Body of pancreas (tissue), 4 donors: ENCODE data around the gene CACNA1G. TPM values are rescaled to one million over a fixed set of nuclear protein-coding genes. Genes with fewer than 3 reads are reported as not detected.

Source experiments
- ATAC-seq: fragments of 150-250 bp; one replicate; pipeline ENCODE4 v1.9.1; 2016
- DNase-seq, 4 donors: peaks; one replicate each; pipeline ENCODE4 v3.0.0-alpha.2; 2019
- H3K27ac ChIP-seq, 4 donors: fragments of 200-600 bp; sonication (generic); 1 replicate in 3 of 4; 2 replicates in 1 of 4; pipeline versions ENCODE4 v1.5.1 to v1.6.1; 2016 to 2019; ENCODE audit warnings: mild to moderate bottlenecking in 1 of 4, mixed read lengths in 1 of 4, moderate library complexity in 1 of 4
- H3K27me3 ChIP-seq, 2 donors: fragments of 200-600 bp; sonication (generic); one replicate each; pipeline ENCODE4 v1.6.0; 2016; ENCODE audit warnings: mild to moderate bottlenecking in 1 of 2
- H3K36me3 ChIP-seq, 2 donors: fragments of 200-600 bp; sonication (generic); replicated peaks in 1 of 2; 2 replicates each; pipeline ENCODE4 v1.5.1; 2016; ENCODE audit warnings: low read depth in 2 of 2; ENCODE audit not compliant: insufficient read depth in 1 of 2
- H3K4me1 ChIP-seq: fragments of 200-600 bp; sonication (generic); one replicate; pipeline ENCODE4 v1.6.0; 2016
- H3K4me3 ChIP-seq, 2 donors: fragments of 200-600 bp; sonication (generic); 1 replicate in 1 of 2; 2 replicates in 1 of 2; pipeline ENCODE4 v1.5.1; 2016 to 2019
- H3K9me3 ChIP-seq, 3 donors: fragments of 200-600 bp; sonication (generic); 1 replicate in 2 of 3; 2 replicates in 1 of 3; pipeline ENCODE4 v1.5.1; 2016
- POLR2A ChIP-seq, 3 donors: fragments of 450-650 bp; IDR thresholded peaks; one replicate each; pipeline ENCODE4 v1.6.1; 2016; ENCODE audit warnings: antibody characterized with exemption in 3 of 3, mild to moderate bottlenecking in 2 of 3
- WGBS, 2 donors: methylation state at CpG; one replicate each; pipeline ENCODE4 v1.1.5; 2017; 5-methylcytosine and 5-hydroxymethylcytosine counted together
- intact Hi-C: fragments of 100-400 bp; cut with DNase I; formaldehyde crosslinking; loops from one replicate; pipeline ENCODE4 v1.15.1; 2023
- total RNA-seq, 2 donors: library from RNA; depleted of rRNA; stranded (reverse); fragments of >200 nt; gene quantifications; one replicate each; pipeline ENCODE4 v1.1.0, GENCODE V29; 2016
- TF ChIP-seq, protein P1 (sequence below), 7 experiments: fragments of 450-650 bp in 4 of 7; fragments of 200-600 bp in 3 of 7; sonication (generic) in 3 of 7; IDR thresholded peaks; one replicate each; pipeline ENCODE4 v1.5.1; 2016 to 2019; ENCODE audit warnings: antibody characterized with exemption in 7 of 7

The CACNA1G gene
- total RNA-seq, 2 donors from 2014 or later: 0.26 to 0.33 TPM

DNA sequence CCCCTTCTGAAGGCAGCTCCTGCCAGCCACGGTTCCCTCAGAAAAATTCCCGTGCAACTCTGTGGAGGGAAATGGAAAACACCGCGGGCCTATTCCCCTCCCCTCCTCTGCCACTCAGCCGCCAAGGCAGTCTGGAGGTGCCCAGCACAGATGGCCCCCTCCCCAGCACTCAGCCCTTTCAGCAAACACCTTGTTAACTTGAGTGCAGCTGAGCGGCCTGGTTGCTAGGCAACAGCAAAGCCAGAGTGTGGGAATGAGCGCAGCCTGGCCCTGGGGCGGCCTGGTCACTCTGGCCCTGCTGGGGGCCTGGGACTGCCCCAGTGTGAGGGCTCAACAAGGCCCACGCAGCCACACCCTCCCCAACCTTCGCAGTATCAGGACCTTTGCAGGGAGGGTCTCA lies 32.8 kb downstream of the CACNA1G start:
- DNase-seq (peak; percentile 80 to 94 (median 92)), ATAC-seq (peak; percentile 85)
- intact Hi-C loops: no loop called here
- Histone ChIP-seq H3K4me3 (no peak overlapping the region), H3K4me1 (peaks cover 27% of the 10 kb centered on the region), H3K9me3 (no peaks in the 10 kb centered on the region), H3K27me3 (no peaks in the 10 kb centered on the region), H3K36me3 (no peaks in the 10 kb centered on the region), H3K27ac (no peak overlapping the region)
- 12 to 38% methylated on average over 5 to 9 of the region's 10 CpGs for WGBS, 2 donors
- no peak for TF ChIP-seq POLR2A (IDR thresholded peaks at IDR 0.05)
- TF ChIP-seq, protein P1, sequence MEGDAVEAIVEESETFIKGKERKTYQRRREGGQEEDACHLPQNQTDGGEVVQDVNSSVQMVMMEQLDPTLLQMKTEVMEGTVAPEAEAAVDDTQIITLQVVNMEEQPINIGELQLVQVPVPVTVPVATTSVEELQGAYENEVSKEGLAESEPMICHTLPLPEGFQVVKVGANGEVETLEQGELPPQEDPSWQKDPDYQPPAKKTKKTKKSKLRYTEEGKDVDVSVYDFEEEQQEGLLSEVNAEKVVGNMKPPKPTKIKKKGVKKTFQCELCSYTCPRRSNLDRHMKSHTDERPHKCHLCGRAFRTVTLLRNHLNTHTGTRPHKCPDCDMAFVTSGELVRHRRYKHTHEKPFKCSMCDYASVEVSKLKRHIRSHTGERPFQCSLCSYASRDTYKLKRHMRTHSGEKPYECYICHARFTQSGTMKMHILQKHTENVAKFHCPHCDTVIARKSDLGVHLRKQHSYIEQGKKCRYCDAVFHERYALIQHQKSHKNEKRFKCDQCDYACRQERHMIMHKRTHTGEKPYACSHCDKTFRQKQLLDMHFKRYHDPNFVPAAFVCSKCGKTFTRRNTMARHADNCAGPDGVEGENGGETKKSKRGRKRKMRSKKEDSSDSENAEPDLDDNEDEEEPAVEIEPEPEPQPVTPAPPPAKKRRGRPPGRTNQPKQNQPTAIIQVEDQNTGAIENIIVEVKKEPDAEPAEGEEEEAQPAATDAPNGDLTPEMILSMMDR (IDR thresholded peaks at IDR 0.05): no peak

DNA sequence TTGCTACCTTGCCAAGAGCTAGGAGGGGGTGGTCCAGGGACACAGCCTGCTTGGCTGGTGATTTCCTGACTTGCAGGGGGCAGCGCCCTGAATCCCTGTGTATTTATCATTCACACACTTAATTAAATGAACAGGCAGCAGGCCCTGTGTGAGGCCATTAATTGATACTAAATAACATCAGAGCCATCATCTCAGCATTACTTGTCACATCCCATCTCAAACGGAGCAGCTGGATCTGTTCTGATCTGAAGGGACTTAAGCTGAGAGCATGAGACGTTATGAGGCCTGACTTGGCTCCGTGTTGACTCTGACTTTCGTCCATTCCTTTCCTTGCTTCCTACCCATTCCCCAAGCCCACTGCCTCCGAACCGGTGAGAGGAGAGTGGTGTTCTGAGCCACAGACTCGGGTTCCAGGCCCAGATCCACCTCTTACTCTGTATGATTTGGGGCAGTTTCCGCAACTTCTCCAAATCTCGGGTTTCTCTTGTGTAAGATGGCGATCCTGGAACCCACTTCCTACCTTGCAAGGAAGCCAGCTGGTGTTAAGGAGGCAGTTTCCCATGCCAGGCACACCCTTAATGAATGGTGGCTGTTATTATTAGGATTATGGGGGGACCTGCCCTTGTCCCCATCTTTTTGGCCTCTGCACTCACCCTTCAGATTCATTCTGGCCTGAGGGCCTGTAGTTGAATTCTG lies 33.8 kb downstream of the CACNA1G start:
- TF ChIP-seq, protein P1 (IDR thresholded peaks at IDR 0.05): no peak
- no peak for TF ChIP-seq POLR2A (IDR thresholded peaks at IDR 0.05)
- no peaks in the 10 kb centered on the region for H3K27me3 ChIP-seq
- no peaks in the 10 kb centered on the region for H3K36me3 ChIP-seq
- no peak overlapping the region for H3K27ac ChIP-seq
- peaks cover 17% of the 10 kb centered on the region for H3K4me1 ChIP-seq
- 78 to 86% methylated on average over 10 to 11 of the region's 11 CpGs for WGBS, 2 donors
- no peak overlapping the region for H3K4me3 ChIP-seq
- ATAC-seq (no peak), DNase-seq (no peak)
- H3K9me3 ChIP-seq: no peaks in the 10 kb centered on the region
- intact Hi-C loops: no loop called here

GRCh38 chr17:50594892-50595291 lies 34.4 kb downstream of the CACNA1G start:
- H3K4me1 ChIP-seq: peaks cover 11% of the 10 kb centered on the region
- DNase-seq: no peak
- H3K27me3 ChIP-seq: no peaks in the 10 kb centered on the region
- intact Hi-C loops: no loop called here
- 85 to 92% methylated on average over 21 of the region's 21 CpGs for WGBS, 2 donors
- H3K4me3 ChIP-seq: no peak overlapping the region
- no peak overlapping the region for H3K27ac ChIP-seq
- no peaks in the 10 kb centered on the region for H3K9me3 ChIP-seq
- H3K36me3 ChIP-seq: no peaks in the 10 kb centered on the region
- no peak for ATAC-seq
- TF ChIP-seq, protein P1 (IDR thresholded peaks at IDR 0.05): no peak
- TF ChIP-seq POLR2A (IDR thresholded peaks at IDR 0.05): no peak

DNA sequence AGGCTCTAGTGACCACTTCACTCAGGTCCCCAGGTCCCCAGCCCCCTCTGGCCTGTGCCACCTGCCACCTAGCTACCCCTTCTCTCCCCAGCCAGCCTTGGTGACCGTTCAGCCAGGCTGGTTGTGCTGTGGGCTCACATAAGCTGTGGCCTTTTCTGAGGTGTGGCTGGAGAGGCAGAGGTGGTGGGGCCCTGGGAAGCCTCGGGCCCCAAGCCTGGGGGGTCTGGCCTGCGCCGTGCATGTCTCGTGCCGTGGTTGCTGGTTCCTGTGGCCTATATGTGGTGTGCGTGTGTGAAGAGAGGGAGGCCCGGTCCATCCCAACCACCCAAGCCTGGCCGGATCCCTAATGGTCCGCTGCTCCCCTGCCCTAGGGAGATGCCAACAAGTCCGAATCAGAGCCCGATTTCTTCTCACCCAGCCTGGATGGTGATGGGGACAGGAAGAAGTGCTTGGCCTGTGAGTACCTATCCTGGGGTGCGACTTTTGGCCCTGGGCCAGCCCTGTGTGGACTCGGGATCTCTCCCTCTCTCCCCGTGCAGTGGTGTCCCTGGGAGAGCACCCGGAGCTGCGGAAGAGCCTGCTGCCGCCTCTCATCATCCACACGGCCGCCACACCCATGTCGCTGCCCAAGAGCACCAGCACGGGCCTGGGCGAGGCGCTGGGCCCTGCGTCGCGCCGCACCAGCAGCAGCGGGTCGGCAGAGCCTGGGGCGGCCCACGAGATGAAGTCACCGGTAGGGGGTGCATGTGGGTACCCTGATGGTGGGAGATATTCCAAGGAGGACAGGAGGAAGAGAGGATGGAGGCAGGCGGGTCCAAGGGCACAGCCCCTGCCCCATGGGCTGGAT lies 35.9 kb downstream of the CACNA1G start:
- no peak for DNase-seq
- Histone ChIP-seq H3K36me3 (no peaks in the 10 kb centered on the region), H3K9me3 (no peaks in the 10 kb centered on the region), H3K27me3 (no peaks in the 10 kb centered on the region), H3K4me3 (no peak overlapping the region), H3K27ac (no peak overlapping the region), H3K4me1 (peaks cover 7% of the 10 kb centered on the region)
- intact Hi-C loops: no loop called here
- ATAC-seq: no peak
- TF ChIP-seq, protein P1 (IDR thresholded peaks at IDR 0.05): no peak
- TF ChIP-seq POLR2A (IDR thresholded peaks at IDR 0.05): no peak
- whole genome bisulfite sequencing, 2 donors: 80 to 82% methylated on average over 19 to 34 of the region's 34 CpGs
